ENCODE measurements around the gene PAAF1.

Gene PAAF1

DNA sequence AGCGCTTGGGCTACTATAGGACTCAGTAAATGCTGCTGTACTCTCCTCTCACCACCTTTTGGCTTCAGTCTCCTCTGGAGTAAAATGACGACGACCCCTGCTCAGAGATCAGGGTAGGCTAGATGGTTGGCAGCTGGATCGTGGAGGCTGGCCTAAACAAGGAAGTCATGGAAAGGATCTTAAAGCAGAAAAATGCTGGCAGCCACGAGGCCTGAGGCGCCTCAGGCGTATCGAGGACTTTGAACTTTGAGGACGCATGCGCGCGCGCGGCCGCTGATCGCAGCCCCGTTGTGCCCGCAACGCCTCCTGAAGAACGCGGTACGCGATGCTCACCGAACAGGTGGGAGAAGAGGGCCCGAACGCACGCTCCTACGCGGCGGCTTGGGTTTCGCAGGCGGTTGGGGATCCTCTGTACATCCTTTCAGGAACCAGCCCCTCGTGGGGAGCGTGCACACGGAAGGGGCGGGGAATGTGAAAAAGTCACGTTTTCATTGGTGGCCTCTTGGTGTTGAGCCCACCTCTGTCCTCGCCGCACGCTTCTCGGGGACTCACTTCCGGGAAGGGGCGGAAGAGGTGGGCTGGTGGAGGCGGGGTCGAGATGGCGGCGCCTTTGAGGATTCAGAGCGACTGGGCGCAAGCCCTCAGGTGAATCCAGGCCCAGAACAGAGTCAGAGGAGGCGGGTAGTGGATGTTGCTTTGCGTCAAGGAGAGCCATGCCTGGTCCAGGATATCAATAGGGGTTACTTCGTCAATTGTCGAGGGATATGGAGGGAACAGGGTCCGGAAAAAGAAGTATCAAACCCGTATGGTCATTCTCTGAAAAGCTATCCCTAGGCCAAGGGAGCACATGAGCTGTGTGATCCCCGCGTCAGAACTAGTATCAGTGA lies at the start of gene PAAF1, which contains the start of gene COA4:
Gene PAAF1 (plus strand): TSS at position 576 of the 887 bp plus-strand sequence. CDS start 23 bp downstream, at position 599.
Gene COA4 (minus strand): TSS at position 423 of the 887 bp plus-strand sequence. CDS start 3,468 bp downstream, outside the sequence.
- peak; percentile 97 for DNase-seq (ENCODE audit: low read depth)
- H3K4me3 ChIP-seq (ENCODE audit: low read length) = peak within 1 kb of the TSS; percentile 99
- no peak for TF ChIP-seq CTCF (IDR thresholded peaks at IDR 0.05; ENCODE audit: insufficient read depth, low read depth, low read length, missing control alignments)

DNA sequence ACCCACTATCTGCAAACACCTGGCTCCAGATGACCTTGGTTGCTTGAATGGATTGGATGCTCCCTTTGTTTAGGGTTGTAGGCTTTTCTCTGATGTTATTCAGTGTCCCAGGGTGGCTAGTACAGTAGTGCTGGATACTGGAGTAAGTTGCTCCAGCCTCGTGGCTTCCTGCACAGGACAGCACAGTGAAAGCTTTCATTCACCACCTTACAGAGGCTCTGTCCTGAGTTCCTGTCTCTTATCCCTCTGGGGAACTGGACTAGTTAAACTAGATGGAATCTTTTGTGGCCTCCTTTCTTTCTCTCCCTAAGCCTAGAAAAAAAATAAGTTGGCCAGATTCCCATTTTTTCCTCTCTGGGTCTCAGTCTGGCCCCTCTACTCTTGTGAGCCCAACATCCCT lies 46.5 kb upstream of the PAAF1 start:
- no peak overlapping the region for H3K4me3 ChIP-seq (ENCODE audit: low read length)
- no peak for DNase-seq (ENCODE audit: low read depth)
- no peak for TF ChIP-seq CTCF (IDR thresholded peaks at IDR 0.05; ENCODE audit: insufficient read depth, low read depth, low read length, missing control alignments)

DNA sequence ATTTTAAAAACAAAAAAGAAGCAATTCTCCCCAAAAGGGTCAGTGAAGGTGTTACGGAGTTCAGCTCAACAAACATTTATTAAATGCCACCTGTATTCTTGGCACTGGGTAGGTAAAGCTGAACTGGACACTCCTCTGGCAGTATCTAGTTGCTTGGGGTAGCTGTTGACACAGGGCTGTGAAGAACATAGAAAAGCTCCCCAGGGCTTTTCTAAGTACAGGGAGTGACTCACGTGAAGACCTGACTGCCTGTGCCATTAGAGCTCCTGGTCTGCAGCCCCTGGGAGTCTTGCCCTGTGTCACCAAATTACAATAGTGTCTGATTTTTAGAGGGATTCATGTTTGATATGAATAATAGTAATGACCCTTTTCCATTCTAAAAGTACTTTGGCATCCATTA lies 43.7 kb upstream of the PAAF1 start:
- no peak overlapping the region for H3K4me3 ChIP-seq (ENCODE audit: low read length)
- no peak for TF ChIP-seq CTCF (IDR thresholded peaks at IDR 0.05; ENCODE audit: insufficient read depth, low read depth, low read length, missing control alignments)
- DNase-seq (ENCODE audit: low read depth) = peak; percentile 15

DNA sequence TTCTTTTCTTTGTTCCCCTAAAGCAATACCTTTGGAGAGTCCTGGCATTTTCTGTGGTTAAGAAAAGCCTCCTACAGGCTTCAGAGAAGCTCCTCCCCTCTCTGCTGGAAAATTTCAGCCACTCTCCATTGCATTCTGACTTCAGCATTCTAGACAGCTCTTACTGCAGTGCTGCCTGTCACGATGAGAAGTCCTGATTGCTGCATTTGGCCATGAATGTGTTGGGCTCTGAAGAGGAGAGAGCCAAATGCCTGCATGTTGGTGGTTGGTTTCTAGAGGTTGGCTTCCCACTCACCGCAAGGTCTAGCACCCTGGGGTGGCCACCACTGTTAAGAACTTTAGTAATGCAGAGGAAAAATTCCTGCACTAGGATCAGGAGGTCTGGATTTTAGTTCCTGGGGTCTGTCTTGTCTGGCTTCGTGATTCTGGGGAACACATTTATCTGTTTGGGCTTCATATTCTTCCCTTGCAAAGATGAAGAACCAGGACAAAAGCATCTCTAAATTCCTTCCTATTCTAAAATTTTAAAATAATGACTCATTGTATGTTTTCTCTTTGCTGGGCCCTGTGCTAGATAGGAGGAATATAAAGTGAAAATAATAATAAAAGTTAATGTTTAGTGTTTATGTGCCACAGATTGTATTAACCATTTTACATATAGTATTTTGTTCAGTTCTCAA lies 38.2 kb upstream of the PAAF1 start:
- no peak for TF ChIP-seq CTCF (IDR thresholded peaks at IDR 0.05; ENCODE audit: insufficient read depth, low read depth, low read length, missing control alignments)
- no peak overlapping the region for H3K4me3 ChIP-seq (ENCODE audit: low read length)
- no peak for DNase-seq (ENCODE audit: low read depth)

- DNase-seq (ENCODE audit: low read depth) = no peak
- H3K4me3 ChIP-seq (ENCODE audit: low read length) = no peak overlapping the region
- no peak for TF ChIP-seq CTCF (IDR thresholded peaks at IDR 0.05; ENCODE audit: insufficient read depth, low read depth, low read length, missing control alignments)
Measured at GRCh38 chr11:73839123-73839457, 37.7 kb upstream of the PAAF1 start.

- no peak for DNase-seq (ENCODE audit: low read depth)
- no peak overlapping the region for H3K4me3 ChIP-seq (ENCODE audit: low read length)
- no peak for TF ChIP-seq CTCF (IDR thresholded peaks at IDR 0.05; ENCODE audit: insufficient read depth, low read depth, low read length, missing control alignments)
Measured at GRCh38 chr11:73851046-73851764, 25.6 kb upstream of the PAAF1 start.
